Esophagus muscularis mucosa (tissue), 4 donors: ENCODE measurements around the gene ZNF836. TPM values are rescaled to one million over a fixed set of nuclear protein-coding genes. Genes with fewer than 3 reads are reported as not detected.

Source experiments
- DNase-seq: peaks from one replicate; pipeline ENCODE4 v3.0.0-alpha.2; 2017; ENCODE audit errors: extremely low spot score
- H3K27ac ChIP-seq, 4 donors: fragments of 200-600 bp; sonication (generic); replicated peaks in 1 of 4; 1 replicate in 3 of 4; 2 replicates in 1 of 4; pipeline ENCODE4 v1.5.1; 2016 to 2019; ENCODE audit warnings: mild to moderate bottlenecking in 1 of 4
- H3K27me3 ChIP-seq, 4 donors: fragments of 200-600 bp; sonication (generic); one replicate each; pipeline versions ENCODE4 v1.5.1 to v1.6.0; 2016 to 2019
- H3K36me3 ChIP-seq, 4 donors: fragments of 200-600 bp; sonication (generic); one replicate each; pipeline ENCODE4 v1.5.1; 2016 to 2019
- H3K4me1 ChIP-seq, 4 donors: fragments of 200-600 bp; sonication (generic); one replicate each; pipeline ENCODE4 v1.5.1; 2016 to 2019
- H3K4me3 ChIP-seq, 4 donors: fragments of 200-600 bp; sonication (generic); 1 replicate in 2 of 4; 2 replicates in 2 of 4; pipeline ENCODE4 v1.5.1; 2016 to 2019; ENCODE audit warnings: mild to moderate bottlenecking in 4 of 4, moderate library complexity in 1 of 4
- H3K9me3 ChIP-seq, 4 donors: fragments of 200-600 bp; sonication (generic); 1 replicate in 3 of 4; 2 replicates in 1 of 4; pipeline ENCODE4 v1.5.1; 2016 to 2019
- CTCF ChIP-seq, 3 experiments: fragments of 200-600 bp in 2 of 3; fragments of 450-650 bp in 1 of 3; sonication (generic) in 2 of 3; IDR thresholded peaks; one replicate each; pipeline ENCODE4 v1.5.1; 2017 to 2019; ENCODE audit warnings: antibody characterized with exemption in 3 of 3, mild to moderate bottlenecking in 2 of 3, moderate library complexity in 1 of 3
- EP300 ChIP-seq: sonication (generic); formaldehyde crosslinking; IDR thresholded peaks from one replicate; pipeline ENCODE4 v1.6.1; 2017; ENCODE audit warnings: antibody characterized with exemption
- POLR2A ChIP-seq: fragments of 450-650 bp; IDR thresholded peaks from one replicate; pipeline ENCODE4 v1.6.1; 2017; ENCODE audit warnings: antibody characterized with exemption, moderate library complexity, mild to moderate bottlenecking, low read depth
- POLR2AphosphoS5 ChIP-seq, 2 donors: sonication (generic); formaldehyde crosslinking; IDR thresholded peaks; one replicate each; pipeline ENCODE4 v1.6.1; 2017; ENCODE audit warnings: antibody characterized with exemption in 2 of 2
- WGBS: methylation state at CpG from one replicate; pipeline ENCODE4 v1.1.5; 2018; 5-methylcytosine and 5-hydroxymethylcytosine counted together
- intact Hi-C: fragments of 100-400 bp; cut with DNase I; formaldehyde crosslinking; loops from one replicate; pipeline ENCODE4 v1.15.1; 2023
- total RNA-seq, 4 donors: library from RNA; depleted of rRNA; stranded (reverse); fragments of >200 nt; gene quantifications; one replicate each; pipeline versions ENCODE4 v1.1.0 to v1.2.1, GENCODE V29; 2016

ZNF836 gene
- total RNA-seq, 4 donors from 2014 or later: 5.8 to 13.1 (median 9.1) TPM

GRCh38 chr19:52148256-52148655 is 23.2 kb downstream of the ZNF836 start:
- Histone ChIP-seq H3K4me1 (no peaks in the 10 kb centered on the region), H3K27ac (no peak overlapping the region), H3K9me3 (no peaks in the 10 kb centered on the region), H3K4me3 (no peak overlapping the region), H3K27me3 (no peaks in the 10 kb centered on the region), H3K36me3 (peaks cover 0 to 3% (median 0%) of the 10 kb centered on the region in 4 donors)
- no peak for TF ChIP-seq CTCF (IDR thresholded peaks at IDR 0.05)
- TF ChIP-seq POLR2AphosphoS5 (IDR thresholded peaks at IDR 0.05): no peak
- TF ChIP-seq POLR2A: no peak
- no peak for TF ChIP-seq EP300
- no peak for DNase-seq
- intact Hi-C loops: no loop called here

- no peak overlapping the region for H3K27ac ChIP-seq
- H3K4me3 ChIP-seq: no peak overlapping the region
- intact Hi-C loops: no loop called here
- TF ChIP-seq CTCF (IDR thresholded peaks at IDR 0.05) (no peak), POLR2A (no peak), POLR2AphosphoS5 (IDR thresholded peaks at IDR 0.05) (no peak), EP300 (no peak)
- 79% methylated on average over 3 of the region's 3 CpGs for WGBS
- H3K36me3 ChIP-seq: no peaks in the 10 kb centered on the region
- no peaks in the 10 kb centered on the region for H3K27me3 ChIP-seq
- H3K4me1 ChIP-seq: peaks cover 12 to 26% (median 20%) of the 10 kb centered on the region in 4 donors
- no peak for DNase-seq
- no peaks in the 10 kb centered on the region for H3K9me3 ChIP-seq
These were observed 29.3 kb downstream of the ZNF836 start for GRCh38 chr19:52142001-52142595.

- no peaks in the 10 kb centered on the region for H3K36me3 ChIP-seq
- intact Hi-C loops: no loop called here
- no peak overlapping the region for H3K27ac ChIP-seq
- WGBS: 90% methylated on average over 2 of the region's 2 CpGs
- no peak for TF ChIP-seq POLR2A
- no peak for TF ChIP-seq EP300
- no peak for TF ChIP-seq CTCF (IDR thresholded peaks at IDR 0.05)
- TF ChIP-seq POLR2AphosphoS5 (IDR thresholded peaks at IDR 0.05): no peak
- H3K4me1 ChIP-seq: peaks cover 12 to 26% (median 20%) of the 10 kb centered on the region in 4 donors
- no peaks in the 10 kb centered on the region for H3K9me3 ChIP-seq
- no peak for DNase-seq
- H3K27me3 ChIP-seq: no peaks in the 10 kb centered on the region
- no peak overlapping the region for H3K4me3 ChIP-seq
These were observed 30.2 kb downstream of the ZNF836 start for GRCh38 chr19:52141203-52141602.

- H3K27me3 ChIP-seq: no peaks in the 10 kb centered on the region
- peak overlapping the region; percentile 63 to 92 (median 90) for H3K4me3 ChIP-seq
- peaks cover 12 to 26% (median 20%) of the 10 kb centered on the region in 4 donors for H3K4me1 ChIP-seq
- H3K36me3 ChIP-seq: no peaks in the 10 kb centered on the region
- TF ChIP-seq POLR2AphosphoS5 (IDR thresholded peaks at IDR 0.05) (no peak), CTCF (IDR thresholded peaks at IDR 0.05) (no peak), POLR2A (no peak), EP300 (no peak)
- no peaks in the 10 kb centered on the region for H3K9me3 ChIP-seq
- 13% methylated on average over 22 of the region's 22 CpGs for WGBS
- intact Hi-C loops: no loop called here
- peak overlapping the region; percentile 76 to 94 (median 91) for H3K27ac ChIP-seq
- no peak for DNase-seq
These were observed 31.2 kb downstream of the ZNF836 start for GRCh38 chr19:52140032-52140710.
